HCT116 (cell line): ENCODE results near the gene NHSL1.

Experiments
- CEBPB ChIP-seq: IDR thresholded peaks from 2 replicates; pipeline ENCODE4 v1.6.1; 2012; ENCODE audit warnings: low read depth
- TF ChIP-seq, protein P1 (sequence below): IDR thresholded peaks from 2 replicates; pipeline ENCODE4 v1.6.1; 2012

GRCh38 chr6:138377844-138378243, 121.5 kb downstream of the NHSL1 start, which contains the start of gene SMIM28:
- TF ChIP-seq CEBPB: no peak
- TF ChIP-seq, protein P1, sequence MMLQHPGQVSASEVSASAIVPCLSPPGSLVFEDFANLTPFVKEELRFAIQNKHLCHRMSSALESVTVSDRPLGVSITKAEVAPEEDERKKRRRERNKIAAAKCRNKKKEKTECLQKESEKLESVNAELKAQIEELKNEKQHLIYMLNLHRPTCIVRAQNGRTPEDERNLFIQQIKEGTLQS: no peak
